ACC112 (cell line): Measurements from ENCODE around the gene NOMO2.
"Not testable (repeated sequence)": the region's sequence is repeated elsewhere in the genome, so short reads cannot be mapped to it uniquely, and the experiment has no call there.

ENCODE experiments used
- H2AFZ ChIP-seq: fragments of 200-600 bp; sonication (generic); one replicate; pipeline ENCODE4 v1.6.0; 2017; ENCODE audit warnings: antibody characterized with exemption, low read length; ENCODE audit not compliant: unreplicated experiment
- H3K27ac ChIP-seq: fragments of 200-600 bp; sonication (generic); 2 replicates; pipeline ENCODE4 v1.5.1; 2014; ENCODE audit warnings: low read depth, mild to moderate bottlenecking, antibody characterized with exemption, low read length, moderate library complexity
- H3K27me3 ChIP-seq: fragments of 200-600 bp; sonication (generic); 2 replicates; pipeline ENCODE4 v1.6.1; 2014; ENCODE audit warnings: mild to moderate bottlenecking, antibody characterized with exemption, low read length, moderate library complexity, mixed read lengths; ENCODE audit not compliant: insufficient read depth
- H3K36me3 ChIP-seq: fragments of 200-600 bp; sonication (generic); 2 replicates; pipeline ENCODE4 v1.6.1; 2016; ENCODE audit warnings: mild to moderate bottlenecking, antibody characterized with exemption, low read length, moderate library complexity, mixed read lengths; ENCODE audit not compliant: insufficient read depth
- H3K4me1 ChIP-seq: fragments of 200-600 bp; sonication (generic); one replicate; pipeline ENCODE4 v1.6.1; 2016; ENCODE audit warnings: low read length, mixed read lengths; ENCODE audit not compliant: insufficient read depth, unreplicated experiment, control insufficient read depth
- H3K4me3 ChIP-seq: fragments of 200-600 bp; sonication (generic); 2 replicates; pipeline ENCODE4 v1.5.1; 2014; ENCODE audit warnings: mild to moderate bottlenecking, low read depth, low read length
- H3K79me2 ChIP-seq: fragments of 200-600 bp; sonication (generic); one replicate; pipeline ENCODE4 v1.6.0; 2016; ENCODE audit warnings: low read length; ENCODE audit not compliant: control insufficient read depth, unreplicated experiment, insufficient read depth

Gene NOMO2

GRCh38 chr16:18385285-18385684 lies 176.6 kb downstream of the NOMO2 start:
- H2AFZ ChIP-seq, H3K27me3 ChIP-seq, H3K36me3 ChIP-seq, H3K79me2 ChIP-seq, H3K4me3 ChIP-seq, H3K4me1 ChIP-seq, H3K27ac ChIP-seq: not testable (repeated sequence)

DNA sequence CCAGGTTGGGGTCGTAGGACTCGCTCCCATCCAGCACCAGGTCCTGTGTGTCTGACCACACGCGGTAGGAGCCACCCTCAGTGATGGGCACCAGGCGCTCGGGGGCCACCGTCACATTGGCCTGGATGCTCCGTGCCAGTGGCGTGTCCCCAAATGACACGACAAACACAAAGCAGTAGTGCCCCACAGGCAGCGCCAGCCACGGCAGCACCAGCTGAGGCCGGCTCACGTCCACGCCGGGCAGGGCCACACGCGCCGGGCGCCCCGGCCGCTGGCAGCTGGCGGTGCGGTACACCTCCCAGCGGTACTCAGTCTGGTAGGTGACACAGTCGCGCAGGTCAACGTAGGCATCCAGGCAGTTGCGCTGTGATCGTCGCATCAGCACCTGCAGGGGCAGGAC lies 177.0 kb downstream of the NOMO2 start:
- H3K27me3 ChIP-seq, H3K36me3 ChIP-seq: not testable (repeated sequence)

DNA sequence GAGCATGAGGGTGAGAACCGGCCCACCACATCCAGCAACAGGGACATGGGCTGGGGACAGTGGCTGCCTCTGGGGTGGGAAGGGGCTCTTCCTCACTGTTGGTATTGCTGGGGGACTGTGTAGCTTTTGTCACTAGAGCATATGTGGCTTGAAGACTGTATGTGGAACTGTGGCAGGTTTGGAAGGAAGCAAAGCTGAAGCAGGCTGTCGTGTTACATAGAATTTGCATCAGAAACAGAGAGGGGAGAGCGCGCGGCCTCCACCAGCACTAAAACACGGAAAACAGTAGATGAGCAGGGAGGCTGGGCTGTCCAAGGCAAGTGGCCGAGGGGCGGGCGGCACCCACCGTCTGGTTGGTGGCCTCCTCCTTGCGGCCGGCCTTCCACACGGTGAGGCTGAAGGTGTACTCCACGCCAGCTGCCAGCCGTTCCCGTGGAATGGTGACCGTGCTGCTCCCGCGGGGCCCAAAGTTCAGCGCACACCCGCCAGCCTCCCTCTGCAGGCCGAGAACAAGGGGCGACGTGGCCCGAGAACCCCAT lies 177.7 kb downstream of the NOMO2 start:
- not testable (repeated sequence) for H3K36me3 ChIP-seq, H3K4me3 ChIP-seq, H3K27me3 ChIP-seq, H3K4me1 ChIP-seq, H3K79me2 ChIP-seq, H2AFZ ChIP-seq, H3K27ac ChIP-seq

More for the DNA sequence above, 177.0 kb downstream of the NOMO2 start:
- not testable (repeated sequence) for H2AFZ ChIP-seq, H3K4me3 ChIP-seq, H3K79me2 ChIP-seq, H3K27ac ChIP-seq, H3K4me1 ChIP-seq

- not testable (repeated sequence) for H3K4me3 ChIP-seq, H3K27ac ChIP-seq, H2AFZ ChIP-seq, H3K79me2 ChIP-seq, H3K4me1 ChIP-seq, H3K36me3 ChIP-seq, H3K27me3 ChIP-seq
These were observed 179.2 kb downstream of the NOMO2 start for GRCh38 chr16:18382696-18383095.
